H1 (cell line): ENCODE results near the gene BOLA1.
"Not testable (repeated sequence)": the region's sequence is repeated elsewhere in the genome, so short reads cannot be mapped to it uniquely, and the experiment has no call there.

Experiments
- BACH1 ChIP-seq: IDR thresholded peaks from 2 replicates; pipeline ENCODE4 v1.6.1; 2012; ENCODE audit warnings: low read length, improper control_type of control experiment
- CHD2 ChIP-seq: IDR thresholded peaks from 2 replicates; pipeline ENCODE4 v1.6.1; 2012; ENCODE audit warnings: low read length, improper control_type of control experiment
- CTCF ChIP-seq, 3 experiments: IDR thresholded peaks; 1 replicate in 2 of 3; 2 replicates in 1 of 3; pipeline versions ENCODE4 v1.5.1 to v1.6.1; 2011; ENCODE audit warnings: low read length in 3 of 3, mild to moderate bottlenecking in 3 of 3, inconsistent platforms in 2 of 3, low read depth in 1 of 3, moderate library complexity in 1 of 3; ENCODE audit not compliant: insufficient read depth in 1 of 3; ENCODE audit errors: control extremely low read depth in 1 of 3
- EP300 ChIP-seq, 2 experiments: IDR thresholded peaks; 1 replicate in 1 of 2; 2 replicates in 1 of 2; pipeline ENCODE4 v1.6.1; 2011 to 2012; ENCODE audit warnings: low read depth in 2 of 2, low read length in 2 of 2, mild to moderate bottlenecking in 2 of 2, borderline replicate concordance in 1 of 2, inconsistent platforms in 1 of 2, moderate library complexity in 1 of 2
- EZH2 ChIP-seq: fragments of 200-600 bp; sonication (generic); IDR thresholded peaks from 2 replicates; pipeline ENCODE4 v1.7.1; 2012; ENCODE audit warnings: low read depth, mild to moderate bottlenecking, moderate library complexity, low read length, inconsistent platforms; ENCODE audit not compliant: severe bottlenecking
- GABPA ChIP-seq: IDR thresholded peaks from 2 replicates; pipeline ENCODE4 v1.6.1; 2011; ENCODE audit warnings: mild to moderate bottlenecking, low read length, moderate library complexity, borderline replicate concordance; ENCODE audit not compliant: insufficient read depth
- MAX ChIP-seq: IDR thresholded peaks from 2 replicates; pipeline ENCODE4 v1.6.1; 2012; ENCODE audit warnings: inconsistent platforms
- POLR2A ChIP-seq, 2 experiments: IDR thresholded peaks; 1 replicate in 1 of 2; 2 replicates in 1 of 2; pipeline ENCODE4 v1.6.1; 2011; ENCODE audit warnings: low read depth in 2 of 2, low read length in 2 of 2, mild to moderate bottlenecking in 2 of 2; ENCODE audit errors: control extremely low read depth in 1 of 2
- RFX5 ChIP-seq: IDR thresholded peaks from 2 replicates; pipeline ENCODE4 v1.6.1; 2011; ENCODE audit warnings: low read depth, low read length, improper control_type of control experiment, borderline replicate concordance
- USF2 ChIP-seq: IDR thresholded peaks from 2 replicates; pipeline ENCODE4 v1.6.1; 2011; ENCODE audit warnings: low read length, improper control_type of control experiment

- TF ChIP-seq RFX5; CTCF (IDR thresholded peaks at IDR 0.05; ENCODE audit: control extremely low read depth in 1 of 3, insufficient read depth in 1 of 3, low read depth in 1 of 3, low read length in 3 of 3); CHD2; GABPA; POLR2A (IDR thresholded peaks at IDR 0.05; ENCODE audit: control extremely low read depth in 1 of 2, low read depth in 2 of 2, low read length in 2 of 2); BACH1; MAX; EZH2; EP300 (IDR thresholded peaks at IDR 0.05; ENCODE audit: borderline replicate concordance in 1 of 2, low read depth in 2 of 2, low read length in 2 of 2); USF2: not testable (repeated sequence)
Observed at GRCh38 chr1:149873060-149873459, 26.3 kb upstream of the BOLA1 start.
